Measurements from ENCODE around the gene CRYBG1. TPM values are rescaled to one million over a fixed set of nuclear protein-coding genes. Genes with fewer than 3 reads are reported as not detected.

The CRYBG1 gene
- total and polyA plus RNA-seq, 10 of the 15 experiments (the other 5 are each of a cell fraction or from before 2014, with no cell fraction given), result 6.5 to 57.0 (median 25.2) TPM

- TF ChIP-seq, protein P1, sequence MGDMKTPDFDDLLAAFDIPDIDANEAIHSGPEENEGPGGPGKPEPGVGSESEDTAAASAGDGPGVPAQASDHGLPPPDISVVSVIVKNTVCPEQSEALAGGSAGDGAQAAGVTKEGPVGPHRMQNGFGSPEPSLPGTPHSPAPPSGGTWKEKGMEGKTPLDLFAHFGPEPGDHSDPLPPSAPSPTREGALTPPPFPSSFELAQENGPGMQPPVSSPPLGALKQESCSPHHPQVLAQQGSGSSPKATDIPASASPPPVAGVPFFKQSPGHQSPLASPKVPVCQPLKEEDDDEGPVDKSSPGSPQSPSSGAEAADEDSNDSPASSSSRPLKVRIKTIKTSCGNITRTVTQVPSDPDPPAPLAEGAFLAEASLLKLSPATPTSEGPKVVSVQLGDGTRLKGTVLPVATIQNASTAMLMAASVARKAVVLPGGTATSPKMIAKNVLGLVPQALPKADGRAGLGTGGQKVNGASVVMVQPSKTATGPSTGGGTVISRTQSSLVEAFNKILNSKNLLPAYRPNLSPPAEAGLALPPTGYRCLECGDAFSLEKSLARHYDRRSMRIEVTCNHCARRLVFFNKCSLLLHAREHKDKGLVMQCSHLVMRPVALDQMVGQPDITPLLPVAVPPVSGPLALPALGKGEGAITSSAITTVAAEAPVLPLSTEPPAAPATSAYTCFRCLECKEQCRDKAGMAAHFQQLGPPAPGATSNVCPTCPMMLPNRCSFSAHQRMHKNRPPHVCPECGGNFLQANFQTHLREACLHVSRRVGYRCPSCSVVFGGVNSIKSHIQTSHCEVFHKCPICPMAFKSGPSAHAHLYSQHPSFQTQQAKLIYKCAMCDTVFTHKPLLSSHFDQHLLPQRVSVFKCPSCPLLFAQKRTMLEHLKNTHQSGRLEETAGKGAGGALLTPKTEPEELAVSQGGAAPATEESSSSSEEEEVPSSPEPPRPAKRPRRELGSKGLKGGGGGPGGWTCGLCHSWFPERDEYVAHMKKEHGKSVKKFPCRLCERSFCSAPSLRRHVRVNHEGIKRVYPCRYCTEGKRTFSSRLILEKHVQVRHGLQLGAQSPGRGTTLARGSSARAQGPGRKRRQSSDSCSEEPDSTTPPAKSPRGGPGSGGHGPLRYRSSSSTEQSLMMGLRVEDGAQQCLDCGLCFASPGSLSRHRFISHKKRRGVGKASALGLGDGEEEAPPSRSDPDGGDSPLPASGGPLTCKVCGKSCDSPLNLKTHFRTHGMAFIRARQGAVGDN (IDR thresholded peaks at IDR 0.05), result no peak
- TF ChIP-seq BRCA1 (IDR thresholded peaks at IDR 0.05; ENCODE audit: low read depth, low read length) (0 out of 2 replicates have a peak, but pooled peaks have one; percentile 28), ETV6 (conservative IDR thresholded peaks at IDR 0.05 in 1 of 2, IDR thresholded peaks at IDR 0.05 in 1 of 2; ENCODE audit: borderline replicate concordance in 1 of 2, low read depth in 1 of 2) (no peak; a peak in 1 of 4 replicates), FOS (IDR thresholded peaks at IDR 0.05; ENCODE audit: borderline replicate concordance, extremely low read depth, insufficient read length) (no peak), NKRF (conservative IDR thresholded peaks at IDR 0.05) (no peak), ZNF622 (IDR thresholded peaks at IDR 0.05) (no peak), POLR2A (IDR thresholded peaks at IDR 0.05; ENCODE audit: low read depth, low read length) (no peak), NR2C2 (IDR thresholded peaks at IDR 0.05; ENCODE audit: borderline replicate concordance, control insufficient read depth, insufficient read length, low read depth) (no peak), WRNIP1 (IDR thresholded peaks at IDR 0.05; ENCODE audit: borderline replicate concordance, low read depth, low read length) (peak; percentile 86), CEBPB (IDR thresholded peaks at IDR 0.05; ENCODE audit: borderline replicate concordance in 1 of 2, low read depth in 2 of 2, low read length in 2 of 2) (peak in 1 of 2 experiments; percentile 21; a peak in 1 of 4 replicates), ZNF384 (IDR thresholded peaks at IDR 0.05; ENCODE audit: borderline replicate concordance, low read depth, low read length) (peak; percentile 84), RCOR1 (conservative IDR thresholded peaks at IDR 0.05; ENCODE audit: low read depth, low read length) (no peak; the same call in 1 of the 2 replicates), KAT2A (conservative IDR thresholded peaks at IDR 0.05; ENCODE audit: control insufficient read depth, low read depth, low read length) (no peak), RAD21 (IDR thresholded peaks at IDR 0.05; ENCODE audit: insufficient read depth, low read depth, low read length) (no peak), CREB1 (IDR thresholded peaks at IDR 0.05; ENCODE audit: low read depth) (peak; percentile 94), CBFB (IDR thresholded peaks at IDR 0.05; ENCODE audit: low read depth) (peak; percentile 89), FOXK2 (IDR thresholded peaks at IDR 0.05) (no peak), ZNF217 (IDR thresholded peaks at IDR 0.05) (no peak), EZH2 (IDR thresholded peaks at IDR 0.05; ENCODE audit: borderline replicate concordance, control insufficient read depth, low read depth, low read length) (no peak), SMC3 (IDR thresholded peaks at IDR 0.05; ENCODE audit: borderline replicate concordance, low read length) (no peak)
- TF ChIP-seq, protein P2, sequence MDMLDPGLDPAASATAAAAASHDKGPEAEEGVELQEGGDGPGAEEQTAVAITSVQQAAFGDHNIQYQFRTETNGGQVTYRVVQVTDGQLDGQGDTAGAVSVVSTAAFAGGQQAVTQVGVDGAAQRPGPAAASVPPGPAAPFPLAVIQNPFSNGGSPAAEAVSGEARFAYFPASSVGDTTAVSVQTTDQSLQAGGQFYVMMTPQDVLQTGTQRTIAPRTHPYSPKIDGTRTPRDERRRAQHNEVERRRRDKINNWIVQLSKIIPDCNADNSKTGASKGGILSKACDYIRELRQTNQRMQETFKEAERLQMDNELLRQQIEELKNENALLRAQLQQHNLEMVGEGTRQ (IDR thresholded peaks at IDR 0.05; ENCODE audit: borderline replicate concordance, low read depth, low read length), result no peak
- TF ChIP-seq, protein P3, sequence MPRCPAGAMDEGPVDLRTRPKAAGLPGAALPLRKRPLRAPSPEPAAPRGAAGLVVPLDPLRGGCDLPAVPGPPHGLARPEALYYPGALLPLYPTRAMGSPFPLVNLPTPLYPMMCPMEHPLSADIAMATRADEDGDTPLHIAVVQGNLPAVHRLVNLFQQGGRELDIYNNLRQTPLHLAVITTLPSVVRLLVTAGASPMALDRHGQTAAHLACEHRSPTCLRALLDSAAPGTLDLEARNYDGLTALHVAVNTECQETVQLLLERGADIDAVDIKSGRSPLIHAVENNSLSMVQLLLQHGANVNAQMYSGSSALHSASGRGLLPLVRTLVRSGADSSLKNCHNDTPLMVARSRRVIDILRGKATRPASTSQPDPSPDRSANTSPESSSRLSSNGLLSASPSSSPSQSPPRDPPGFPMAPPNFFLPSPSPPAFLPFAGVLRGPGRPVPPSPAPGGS (IDR thresholded peaks at IDR 0.05; ENCODE audit: borderline replicate concordance, insufficient read depth, low read depth, low read length, poor library complexity, severe bottlenecking), result peak; percentile 48
Measured at GRCh38 chr6:106520711-106521401, 160.3 kb downstream of the CRYBG1 start (continued).
